HG03159 (cell line): ENCODE measurements around the gene MAPK8.
A peak's percentile ranks its signal among the peaks of the same experiment; 100 is the strongest.

ENCODE experiments used
- ATAC-seq: cut with Tn5 transposase; IDR thresholded peaks from one replicate; pipeline ENCODE4 v1.9.1; 2021; ENCODE audit warnings: mild to moderate bottlenecking, moderate library complexity; ENCODE audit not compliant: unreplicated experiment

MAPK8 gene

GRCh38 chr10:48381971-48382370 lies 75.5 kb downstream of the MAPK8 start:
- ATAC-seq: no peak

- no peak for ATAC-seq
Observed at GRCh38 chr10:48382982-48383381, 76.5 kb downstream of the MAPK8 start.

- no peak for ATAC-seq
Observed at GRCh38 chr10:48383393-48383792, 76.9 kb downstream of the MAPK8 start.

GRCh38 chr10:48384699-48384982 lies 78.2 kb downstream of the MAPK8 start:
- no peak for ATAC-seq

- no peak for ATAC-seq
Observed at GRCh38 chr10:48389272-48389671, 82.8 kb downstream of the MAPK8 start.

GRCh38 chr10:48389846-48390557 lies 83.5 kb downstream of the MAPK8 start:
- ATAC-seq: no peak

- no peak for ATAC-seq
Observed at GRCh38 chr10:48390558-48390871, 84.0 kb downstream of the MAPK8 start.

- peak; percentile 85 for ATAC-seq
Observed at GRCh38 chr10:48390933-48391845, 84.7 kb downstream of the MAPK8 start.

- ATAC-seq: no peak
Observed at GRCh38 chr10:48391994-48392393, 85.5 kb downstream of the MAPK8 start.

GRCh38 chr10:48398261-48398660 lies 91.8 kb downstream of the MAPK8 start:
- no peak for ATAC-seq

GRCh38 chr10:48399056-48399541 lies 92.6 kb downstream of the MAPK8 start:
- no peak for ATAC-seq

- ATAC-seq: no peak
Observed at GRCh38 chr10:48399551-48399950, 93.1 kb downstream of the MAPK8 start.

- no peak for ATAC-seq
Observed at GRCh38 chr10:48400129-48400849, 93.8 kb downstream of the MAPK8 start.

GRCh38 chr10:48400850-48401220 lies 94.4 kb downstream of the MAPK8 start:
- no peak for ATAC-seq

GRCh38 chr10:48404646-48405045 lies 98.2 kb downstream of the MAPK8 start:
- ATAC-seq: no peak

GRCh38 chr10:48406204-48406603 lies 99.7 kb downstream of the MAPK8 start:
- ATAC-seq: no peak

- ATAC-seq: no peak
Observed at GRCh38 chr10:48406658-48407057, 100.2 kb downstream of the MAPK8 start.

- no peak for ATAC-seq
Observed at GRCh38 chr10:48410503-48410902, 104.0 kb downstream of the MAPK8 start.

GRCh38 chr10:48411510-48411909 lies 105.0 kb downstream of the MAPK8 start:
- ATAC-seq: no peak

GRCh38 chr10:48412081-48412480 lies 105.6 kb downstream of the MAPK8 start:
- no peak for ATAC-seq

- no peak for ATAC-seq
Observed at GRCh38 chr10:48412933-48413332, 106.5 kb downstream of the MAPK8 start.

- no peak for ATAC-seq
Observed at GRCh38 chr10:48414160-48414559, 107.7 kb downstream of the MAPK8 start.
